ENCODE data around the gene RNF141. TPM values are rescaled to one million over a fixed set of nuclear protein-coding genes. Genes with fewer than 3 reads are reported as not detected.

The RNF141 gene
- total RNA-seq, 1 donor from 2014 or later: 10.9 TPM

DNA sequence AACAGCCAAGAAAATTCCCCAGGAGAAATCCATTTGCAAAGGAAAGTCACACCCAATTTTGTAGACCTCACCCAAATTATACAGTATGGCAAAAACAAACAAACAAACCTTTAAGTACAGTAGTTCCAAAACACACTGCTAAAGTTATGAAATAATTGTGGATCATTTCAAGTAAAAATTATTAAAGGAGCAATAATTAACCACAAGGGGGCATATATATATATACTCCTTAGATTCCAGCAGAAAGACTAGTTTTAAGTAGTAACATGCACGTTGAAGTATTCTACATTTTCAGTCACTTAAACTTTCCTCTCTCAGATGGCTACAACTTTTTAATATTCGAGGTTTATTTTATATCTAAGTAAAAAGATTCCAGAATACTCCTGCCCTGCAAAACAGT, 26.8 kb downstream of the RNF141 start:
- Histone ChIP-seq H3K4me1 (peaks cover 0 to 33% of the 10 kb centered on the region in 2 donors), H3K27me3 (no peaks in the 10 kb centered on the region), H3K9me3 (no peaks in the 10 kb centered on the region), H3K36me3 (peaks cover 10 to 11% of the 10 kb centered on the region in 2 donors), H3K4me3 (no peak overlapping the region), H3K27ac (peak overlapping the region; percentile 23 to 41)
- intact Hi-C loops (cut with DNase I): loop anchor here (1.0 to 10.0 kb wide), 2 partner anchors 109 to 221 kb away; no protein-coding TSS in a partner anchor
- DNase-seq (ENCODE audit: low spot score in 2 of 2): no peak
- TF ChIP-seq, protein P1, sequence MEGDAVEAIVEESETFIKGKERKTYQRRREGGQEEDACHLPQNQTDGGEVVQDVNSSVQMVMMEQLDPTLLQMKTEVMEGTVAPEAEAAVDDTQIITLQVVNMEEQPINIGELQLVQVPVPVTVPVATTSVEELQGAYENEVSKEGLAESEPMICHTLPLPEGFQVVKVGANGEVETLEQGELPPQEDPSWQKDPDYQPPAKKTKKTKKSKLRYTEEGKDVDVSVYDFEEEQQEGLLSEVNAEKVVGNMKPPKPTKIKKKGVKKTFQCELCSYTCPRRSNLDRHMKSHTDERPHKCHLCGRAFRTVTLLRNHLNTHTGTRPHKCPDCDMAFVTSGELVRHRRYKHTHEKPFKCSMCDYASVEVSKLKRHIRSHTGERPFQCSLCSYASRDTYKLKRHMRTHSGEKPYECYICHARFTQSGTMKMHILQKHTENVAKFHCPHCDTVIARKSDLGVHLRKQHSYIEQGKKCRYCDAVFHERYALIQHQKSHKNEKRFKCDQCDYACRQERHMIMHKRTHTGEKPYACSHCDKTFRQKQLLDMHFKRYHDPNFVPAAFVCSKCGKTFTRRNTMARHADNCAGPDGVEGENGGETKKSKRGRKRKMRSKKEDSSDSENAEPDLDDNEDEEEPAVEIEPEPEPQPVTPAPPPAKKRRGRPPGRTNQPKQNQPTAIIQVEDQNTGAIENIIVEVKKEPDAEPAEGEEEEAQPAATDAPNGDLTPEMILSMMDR (IDR thresholded peaks at IDR 0.05): peak; percentile 20 to 42 (median 29)

DNA sequence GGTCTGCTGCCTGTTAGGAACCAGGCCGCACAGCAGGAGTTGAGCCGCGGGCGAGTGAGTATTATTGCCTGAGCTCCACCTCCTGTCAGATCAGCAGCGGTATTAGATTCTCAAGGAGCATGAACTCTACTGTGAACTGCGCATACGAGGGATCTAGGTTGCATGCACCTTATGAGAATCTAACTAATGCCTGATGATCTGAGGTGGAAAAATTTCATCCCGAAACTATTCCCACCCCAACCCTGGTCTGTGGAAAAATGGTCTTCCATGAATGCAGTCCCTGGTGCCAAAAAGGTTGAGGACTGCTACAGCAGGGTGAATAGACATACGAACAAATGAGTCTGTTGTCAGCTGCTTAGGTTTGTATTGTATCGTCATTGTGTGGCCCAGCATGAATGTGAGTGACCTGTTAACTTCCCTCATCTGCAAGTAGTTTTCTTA, 29.8 kb downstream of the RNF141 start:
- H3K4me1 ChIP-seq: peaks cover 0 to 25% of the 10 kb centered on the region in 2 donors
- H3K4me3 ChIP-seq: no peak overlapping the region
- no peaks in the 10 kb centered on the region for H3K27me3 ChIP-seq
- no peak overlapping the region for H3K27ac ChIP-seq
- H3K36me3 ChIP-seq: peaks cover 0 to 6% of the 10 kb centered on the region in 2 donors
- no peak for DNase-seq (ENCODE audit: low spot score in 2 of 2)
- intact Hi-C loops (cut with DNase I): loop anchor here (10.0 kb wide), 1 partner anchor 106 kb away; no protein-coding TSS in a partner anchor
- H3K9me3 ChIP-seq: no peaks in the 10 kb centered on the region
- TF ChIP-seq, protein P1 (IDR thresholded peaks at IDR 0.05): no peak

DNA sequence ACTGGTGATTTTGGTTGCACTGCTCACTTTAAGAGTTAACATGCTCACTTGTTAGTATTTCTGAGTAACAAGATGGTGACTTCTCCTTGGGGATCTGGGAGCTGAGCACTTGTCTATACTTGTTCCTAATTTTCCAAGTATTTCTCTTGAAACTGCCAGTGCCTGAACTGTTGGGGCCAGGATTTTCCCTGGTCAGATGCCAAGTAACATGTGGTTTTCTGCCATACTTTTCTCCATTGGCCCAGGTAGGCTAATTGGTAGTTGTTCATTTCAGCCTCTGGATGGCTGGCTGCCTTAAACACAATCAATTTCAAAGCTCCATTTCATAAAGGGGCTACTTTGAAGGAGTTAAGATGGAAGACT, 35.0 kb downstream of the RNF141 start:
- Histone ChIP-seq H3K36me3 (peaks cover 0 to 2% of the 10 kb centered on the region in 2 donors), H3K4me1 (no peaks in the 10 kb centered on the region), H3K27me3 (no peaks in the 10 kb centered on the region), H3K4me3 (no peak overlapping the region), H3K9me3 (no peaks in the 10 kb centered on the region), H3K27ac (no peak overlapping the region)
- intact Hi-C loops (cut with DNase I): no loop called here
- DNase-seq (ENCODE audit: low spot score in 2 of 2): no peak
- TF ChIP-seq, protein P1 (IDR thresholded peaks at IDR 0.05): no peak

DNA sequence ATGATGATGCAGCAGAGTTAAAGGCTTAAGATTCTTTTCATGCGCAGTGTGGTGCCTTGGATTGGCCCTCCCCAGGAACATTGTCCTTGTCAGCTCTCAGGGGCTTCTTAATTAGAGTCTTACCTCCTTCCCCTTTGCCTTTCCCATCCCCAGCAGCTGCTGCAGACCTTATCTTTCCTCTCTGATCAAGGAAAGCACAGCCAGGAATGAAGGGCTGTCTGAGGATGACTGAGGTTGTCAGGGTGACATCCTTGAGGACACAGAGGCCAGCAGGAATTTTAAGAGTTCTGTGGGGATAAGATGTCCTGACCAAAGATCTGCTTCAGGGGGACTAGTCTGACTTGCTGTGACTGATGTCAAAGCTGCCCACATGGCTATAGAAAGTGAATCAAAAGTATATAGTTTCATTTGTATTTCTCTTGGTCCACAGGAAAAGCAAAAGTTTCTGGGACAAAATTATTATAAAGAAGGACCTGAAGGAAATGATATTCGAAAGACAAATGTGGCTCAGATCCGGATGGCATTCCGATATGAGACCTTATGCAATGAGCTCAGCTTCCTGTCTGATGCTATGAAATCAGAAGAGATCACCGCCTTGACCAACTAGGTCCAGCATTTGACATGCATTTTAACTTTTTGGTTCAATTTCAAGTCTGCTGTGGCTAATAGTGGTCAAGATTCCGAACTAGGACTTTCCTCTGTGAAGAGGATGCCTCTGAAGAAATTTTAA, 35.5 kb downstream of the RNF141 start:
- Histone ChIP-seq H3K36me3 (no peaks in the 10 kb centered on the region), H3K4me3 (no peak overlapping the region), H3K27ac (no peak overlapping the region), H3K27me3 (no peaks in the 10 kb centered on the region), H3K4me1 (no peaks in the 10 kb centered on the region), H3K9me3 (no peaks in the 10 kb centered on the region)
- TF ChIP-seq, protein P1 (IDR thresholded peaks at IDR 0.05): no peak
- no peak for DNase-seq (ENCODE audit: low spot score in 2 of 2)
- intact Hi-C loops (cut with DNase I): no loop called here

DNA sequence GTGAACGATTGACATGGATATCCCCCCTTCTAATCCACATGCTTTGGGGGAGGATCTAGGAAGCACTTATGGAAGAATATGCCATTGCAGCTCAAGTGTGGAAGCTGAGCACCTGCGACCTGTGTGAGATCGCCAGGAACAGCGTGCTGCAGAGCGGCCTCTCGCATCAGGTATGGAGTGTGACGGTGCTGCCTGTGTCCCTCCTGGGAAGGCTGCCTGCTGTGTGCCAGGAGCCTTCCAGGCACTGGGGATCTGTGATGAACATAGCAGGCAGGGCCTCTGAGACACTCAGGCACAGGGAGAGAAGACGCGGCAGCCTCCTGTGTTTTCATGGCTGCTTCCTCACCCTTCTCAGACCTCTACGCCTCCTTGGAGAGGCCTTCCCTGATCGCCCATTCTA, 36.5 kb downstream of the RNF141 start:
- no peak for DNase-seq (ENCODE audit: low spot score in 2 of 2)
- Histone ChIP-seq H3K27me3 (no peaks in the 10 kb centered on the region), H3K4me1 (no peaks in the 10 kb centered on the region), H3K9me3 (no peaks in the 10 kb centered on the region), H3K4me3 (no peak overlapping the region), H3K36me3 (peaks cover 0 to under 1% of the 10 kb centered on the region in 2 donors), H3K27ac (no peak overlapping the region)
- intact Hi-C loops (cut with DNase I): no loop called here
- TF ChIP-seq, protein P1 (IDR thresholded peaks at IDR 0.05): no peak

Data from ascending aorta (tissue), 2 donors.